Keratinocyte (primary cell): ENCODE measurements around the gene KLF14.

Experiments used
- CTCF ChIP-seq, 3 experiments: IDR thresholded peaks in 1 of 3; conservative IDR thresholded peaks in 1 of 3; optimal IDR thresholded peaks in 1 of 3; 2 replicates in 2 of 3; 3 replicates in 1 of 3; pipeline versions ENCODE3 to v1.5.1; 2011; ENCODE audit warnings: low read length in 3 of 3, mild to moderate bottlenecking in 3 of 3, moderate library complexity in 2 of 3, control low read depth in 1 of 3, inconsistent platforms in 1 of 3; ENCODE audit not compliant: insufficient read depth in 2 of 3; ENCODE audit errors: extremely low read depth in 1 of 3
- EZH2 ChIP-seq: IDR thresholded peaks from one replicate; pipeline ENCODE4 v1.6.1; 2012; ENCODE audit warnings: inconsistent platforms, mild to moderate bottlenecking, low read length, moderate library complexity

GRCh38 chr7:130695840-130696239 lies 38.2 kb downstream of the KLF14 start:
- peak; percentile 20 to 60 (median 53) for TF ChIP-seq CTCF (optimal IDR thresholded peaks at IDR 0.05 in 1 of 3, IDR thresholded peaks at IDR 0.05 in 1 of 3, conservative IDR thresholded peaks at IDR 0.05 in 1 of 3; ENCODE audit: extremely low read depth in 1 of 3, insufficient read depth in 2 of 3, low read length in 3 of 3)
- no peak for TF ChIP-seq EZH2
